ENCODE results near the gene TSSK6.

GRCh38 chr19:19525611-19526380, 10.4 kb upstream of the TSSK6 start:
- TF ChIP-seq EZH2 (IDR thresholded peaks at IDR 0.05; ENCODE audit: insufficient read depth, poor library complexity, severe bottlenecking) (no peak), EZH2phosphoT487 (IDR thresholded peaks at IDR 0.05; ENCODE audit: insufficient read depth, low read depth) (no peak)

Measured in GM23248 (cell line).